GM21723 (cell line): ENCODE data around the gene EXO1.

Source experiments
- ATAC-seq: cut with Tn5 transposase; IDR thresholded peaks from one replicate; pipeline ENCODE4 v1.9.1; 2021; ENCODE audit warnings: mild to moderate bottlenecking, moderate library complexity; ENCODE audit not compliant: unreplicated experiment

EXO1 gene

DNA sequence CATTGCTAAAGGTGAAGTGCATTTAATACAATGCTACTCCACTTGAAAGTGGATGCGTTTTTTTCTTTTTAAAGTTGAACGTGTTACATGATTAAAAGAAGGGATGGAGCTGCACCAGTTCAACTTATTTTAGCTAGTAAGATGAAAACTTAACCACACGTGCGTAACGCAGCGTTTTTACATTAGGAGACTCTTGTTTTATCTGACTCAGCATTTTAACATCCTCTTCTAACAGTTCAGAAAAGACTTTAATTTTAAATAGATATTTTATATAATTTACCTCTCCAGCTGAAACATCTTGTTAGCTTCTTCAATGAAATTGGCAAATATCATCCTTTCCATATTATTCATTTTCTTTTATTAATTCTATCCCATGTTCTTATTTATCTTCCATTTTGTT lies 33.4 kb downstream of the EXO1 start:
- ATAC-seq = no peak

DNA sequence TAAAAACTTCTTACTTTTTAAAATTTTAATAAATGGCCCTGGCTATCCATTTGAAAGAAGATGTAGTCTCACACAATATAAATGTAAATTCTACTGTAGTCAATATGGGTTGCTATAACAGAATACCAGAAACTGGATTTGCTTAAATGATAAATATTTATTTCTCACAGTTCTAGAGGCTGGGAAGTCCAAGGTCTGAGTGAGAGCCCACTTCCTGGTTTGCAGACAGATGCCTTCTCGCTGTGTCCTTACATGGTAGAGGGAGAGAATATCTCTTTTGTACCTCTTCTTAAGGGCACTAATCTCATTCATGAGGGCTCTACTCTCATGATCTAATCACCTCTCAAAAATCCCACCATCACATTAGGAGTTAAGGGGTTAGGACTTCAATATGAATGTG lies 35.2 kb downstream of the EXO1 start:
- no peak for ATAC-seq

GRCh38 chr1:241888232-241888631 lies 40.2 kb downstream of the EXO1 start:
- no peak for ATAC-seq

GRCh38 chr1:241891296-241891695 lies 43.3 kb downstream of the EXO1 start:
- no peak for ATAC-seq

- no peak for ATAC-seq
Observed at GRCh38 chr1:241894016-241894415, 46.0 kb downstream of the EXO1 start.

GRCh38 chr1:241895013-241895412 lies 47.0 kb downstream of the EXO1 start:
- ATAC-seq = no peak

- ATAC-seq = no peak
Observed at GRCh38 chr1:241896670-241896962, 48.6 kb downstream of the EXO1 start.

GRCh38 chr1:241899210-241899609 lies 51.2 kb downstream of the EXO1 start:
- no peak for ATAC-seq

DNA sequence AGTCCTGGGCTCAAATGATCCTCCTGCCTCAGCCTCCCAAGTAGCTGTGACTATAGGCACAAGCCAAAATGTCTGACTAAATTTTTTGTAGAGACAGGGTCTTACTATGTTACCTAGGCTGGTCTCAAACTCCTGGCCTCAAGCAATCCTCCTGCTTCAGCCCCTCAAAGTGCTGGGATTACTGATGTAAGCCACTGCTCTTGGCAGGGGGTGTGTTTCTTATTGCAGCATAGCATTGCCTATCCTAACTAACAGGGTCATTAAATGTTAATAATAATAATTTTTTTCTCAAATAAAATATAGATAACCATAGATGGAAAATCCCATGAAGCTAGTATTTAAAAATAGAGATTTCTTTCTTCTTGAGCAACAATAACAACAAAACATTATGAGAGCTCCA lies 52.4 kb downstream of the EXO1 start:
- ATAC-seq = no peak

DNA sequence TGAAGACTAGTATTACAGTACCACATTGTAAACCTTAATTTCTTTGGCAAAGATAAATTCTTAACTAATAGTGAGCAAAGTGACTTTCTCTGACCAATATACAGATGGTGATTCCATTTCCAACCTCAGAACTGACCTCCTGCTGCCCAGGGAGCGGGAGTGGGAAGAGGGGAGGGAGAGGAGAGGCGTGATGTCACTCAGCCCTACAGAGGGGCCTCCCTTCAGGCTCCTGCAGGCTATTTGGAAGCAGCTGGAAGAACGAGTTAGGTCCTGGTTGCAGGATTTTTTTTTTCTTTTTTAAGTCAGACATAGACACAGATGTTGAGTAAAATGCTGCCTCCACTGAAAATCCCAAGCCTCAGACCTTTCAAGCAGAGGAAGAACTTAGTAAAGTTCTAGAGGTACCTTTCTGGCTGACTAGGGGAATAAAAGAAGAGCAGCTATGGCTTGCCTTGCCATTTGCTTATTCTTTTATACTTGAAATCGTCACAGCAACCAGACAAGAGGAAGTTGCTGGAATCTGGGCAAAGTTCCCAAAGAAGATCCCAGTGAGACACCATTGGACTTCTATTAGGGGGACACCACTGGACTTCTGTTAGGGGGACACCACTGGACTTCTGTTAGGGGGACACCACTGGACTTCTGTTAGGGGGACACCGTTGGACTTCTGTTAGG lies 54.5 kb downstream of the EXO1 start:
- ATAC-seq = no peak

DNA sequence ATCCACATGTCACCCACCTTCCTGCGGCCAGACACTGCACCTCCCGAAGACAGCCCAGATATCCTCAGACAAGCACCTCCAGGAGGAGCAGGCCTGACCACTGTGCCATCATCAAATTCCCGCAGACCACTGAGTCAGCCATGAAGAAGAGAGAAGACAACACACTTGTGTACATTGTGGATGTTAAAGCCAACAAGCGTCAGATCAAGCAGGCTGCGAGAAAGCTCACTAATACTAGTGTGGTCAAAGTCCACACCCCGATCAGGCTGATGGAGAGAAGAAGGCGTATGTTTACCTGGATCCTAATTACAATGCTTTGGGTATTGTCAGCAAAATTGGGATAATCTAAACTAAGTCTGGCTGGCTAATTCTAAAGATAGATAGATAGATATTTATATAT lies 68.2 kb downstream of the EXO1 start:
- ATAC-seq = no peak

DNA sequence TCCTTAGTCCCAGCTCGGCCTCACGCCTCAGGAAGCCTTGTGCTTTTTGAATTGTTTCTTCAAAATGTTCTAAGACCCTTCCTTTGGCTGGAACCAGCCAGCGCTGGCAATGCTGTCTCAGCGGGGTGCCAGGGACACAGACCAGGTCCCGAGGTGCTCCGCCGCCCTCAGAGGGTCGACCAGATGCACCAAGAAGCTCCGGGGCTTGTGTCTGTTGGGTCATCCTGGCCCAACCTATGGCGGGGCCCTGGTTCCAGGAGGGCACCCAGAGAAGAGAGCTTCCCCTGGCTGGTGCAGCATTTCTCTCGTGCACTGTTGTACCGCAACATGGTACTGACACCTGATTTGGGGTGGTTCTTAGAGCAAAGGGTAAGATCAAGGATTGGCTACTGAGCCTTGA lies 69.5 kb downstream of the EXO1 start:
- ATAC-seq = no peak

GRCh38 chr1:241918879-241919278 lies 70.9 kb downstream of the EXO1 start:
- no peak for ATAC-seq

DNA sequence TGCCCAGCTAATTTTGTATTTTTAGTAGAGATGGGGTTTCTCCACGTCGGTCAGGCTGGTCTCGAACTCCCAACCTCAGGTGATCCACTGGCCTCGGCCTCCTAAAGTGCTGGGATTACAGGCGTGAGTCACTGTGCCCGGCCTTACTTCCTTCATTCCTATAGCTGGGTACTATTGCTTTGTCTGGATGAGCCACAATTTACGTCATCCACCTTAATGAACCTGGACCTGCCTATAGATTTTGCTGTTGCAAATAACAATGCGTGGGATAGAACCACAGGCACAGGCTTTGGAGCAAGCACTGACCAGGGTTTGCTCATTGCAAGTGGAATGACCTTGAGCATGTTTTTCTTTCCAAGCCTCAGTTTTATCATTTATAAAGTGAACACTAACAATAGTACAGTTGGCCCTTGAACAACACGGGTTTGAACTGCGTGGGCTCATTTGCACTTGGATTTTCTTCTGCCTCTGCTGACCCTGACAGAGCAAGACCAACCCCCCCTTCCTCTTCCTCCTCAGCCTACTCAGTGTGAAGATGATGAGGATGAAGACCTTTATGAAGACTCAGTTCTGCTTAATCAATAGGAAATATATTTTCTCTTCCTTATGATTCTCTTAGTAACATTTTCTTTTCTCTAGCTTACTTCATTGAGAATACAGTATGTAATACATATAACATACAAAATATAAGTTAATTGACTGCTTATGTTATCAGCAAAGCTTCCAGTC lies 76.2 kb downstream of the EXO1 start:
- no peak for ATAC-seq

DNA sequence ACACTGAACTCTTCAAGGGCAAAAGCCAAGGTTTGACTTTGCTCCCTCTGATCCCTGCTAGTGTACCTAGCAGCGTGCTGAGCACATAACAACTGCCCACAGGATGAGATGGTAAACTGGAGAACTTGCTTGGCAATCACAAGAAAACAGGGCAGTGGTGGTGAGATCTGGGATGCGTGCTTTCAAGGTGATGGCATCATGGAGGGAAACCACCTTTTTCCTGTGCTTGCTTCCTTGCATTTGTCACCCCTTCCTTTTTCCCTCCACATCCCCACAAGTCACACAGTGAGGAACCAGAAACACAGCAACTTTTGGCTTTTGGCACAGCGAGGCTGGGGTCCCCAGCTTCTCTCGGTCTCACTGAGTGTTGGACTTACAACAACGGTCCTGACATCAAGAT lies 78.1 kb downstream of the EXO1 start:
- ATAC-seq = no peak

DNA sequence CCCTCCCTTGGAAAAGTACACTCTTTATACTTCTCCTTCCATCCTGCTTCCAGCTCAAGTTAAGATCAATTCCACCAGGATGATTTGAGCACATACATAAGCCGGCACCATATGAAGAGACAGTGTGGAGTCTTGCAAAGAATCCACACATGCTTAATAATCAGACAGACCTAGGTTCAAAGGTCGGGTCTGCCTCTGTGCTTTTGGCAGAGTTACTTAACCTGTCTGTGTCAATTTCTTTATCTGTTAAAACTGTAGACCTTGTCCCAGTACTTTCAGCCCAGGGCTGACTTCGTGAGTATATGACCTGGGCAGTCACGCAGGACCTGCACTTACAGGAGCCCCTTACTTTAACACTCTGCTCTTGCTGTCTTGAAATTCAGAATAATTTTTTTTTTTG lies 79.3 kb downstream of the EXO1 start:
- ATAC-seq = no peak

DNA sequence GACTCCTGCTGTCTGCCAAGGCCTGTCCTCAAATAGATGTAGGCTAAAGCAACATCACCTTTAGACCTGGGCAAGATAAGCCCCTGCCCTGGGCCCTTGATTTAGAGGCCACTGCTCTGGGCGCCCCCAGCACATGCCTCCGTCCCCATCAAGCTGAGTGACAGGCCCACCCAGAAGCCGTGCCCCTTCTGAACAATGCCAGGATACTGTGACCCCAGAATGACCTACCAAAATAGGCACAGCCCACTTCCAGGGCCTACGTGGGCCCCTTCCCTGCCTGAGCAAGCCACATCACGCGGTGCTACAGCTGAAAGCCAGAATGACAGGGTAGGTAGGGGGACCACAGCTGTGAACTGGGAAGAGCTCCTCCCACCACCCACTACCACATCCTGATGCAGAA lies 84.8 kb downstream of the EXO1 start:
- ATAC-seq = no peak

DNA sequence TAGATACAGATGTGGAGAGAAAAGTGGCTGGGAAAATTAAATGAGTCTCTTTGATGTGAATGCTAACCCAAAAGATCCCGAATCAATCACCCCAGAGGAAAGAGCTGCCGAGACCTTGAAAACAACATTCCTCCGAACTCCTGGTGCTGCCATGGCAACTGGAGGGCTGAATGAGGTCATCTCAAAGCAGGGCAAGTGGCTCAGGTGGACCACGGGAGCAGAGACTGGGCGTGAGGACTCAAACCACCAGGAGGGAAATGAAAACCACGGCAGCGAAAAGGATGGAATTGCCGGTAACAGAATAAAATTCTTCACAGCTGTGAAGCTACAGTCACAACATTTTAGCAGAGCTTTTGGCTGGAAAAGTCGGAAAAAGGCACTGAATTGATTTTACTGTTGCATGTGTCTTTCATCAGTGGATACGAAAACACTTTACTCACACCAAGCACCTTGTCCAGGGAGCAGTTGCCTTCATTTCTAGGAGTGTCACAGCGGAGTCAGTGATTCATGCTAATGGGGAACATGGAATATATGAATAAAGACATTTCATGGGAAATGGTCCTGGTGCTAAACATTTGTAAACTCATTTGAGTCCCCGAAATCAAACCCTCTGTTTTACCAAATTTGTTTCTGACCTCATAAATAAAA lies 86.3 kb downstream of the EXO1 start:
- no peak for ATAC-seq

DNA sequence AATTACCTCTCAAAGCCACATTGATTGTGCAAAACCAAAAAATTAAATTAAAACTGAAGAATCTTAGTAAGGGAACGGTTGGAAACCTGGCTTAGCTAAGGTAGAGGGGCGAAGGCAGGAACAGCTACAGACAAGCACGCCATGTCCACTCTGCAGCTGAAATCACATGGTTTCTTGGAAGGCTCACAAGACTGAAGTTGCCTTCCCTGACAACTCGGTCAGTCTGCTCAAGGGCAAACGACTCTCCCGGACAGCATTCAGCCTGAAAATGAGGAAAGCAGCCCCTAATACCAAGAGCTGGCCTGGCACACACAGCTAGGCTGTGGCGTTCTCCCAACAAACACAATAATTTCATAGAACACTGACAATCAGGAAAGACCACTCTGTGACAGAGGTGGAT lies 86.9 kb downstream of the EXO1 start:
- no peak for ATAC-seq
